ENCODE data around the gene RTF1. TPM values are rescaled to one million over a fixed set of nuclear protein-coding genes. Genes with fewer than 3 reads are reported as not detected.

The RTF1 gene
- total and polyA plus RNA-seq, 8 donors, result 8.8 to 47.9 (median 41.9) TPM

DNA sequence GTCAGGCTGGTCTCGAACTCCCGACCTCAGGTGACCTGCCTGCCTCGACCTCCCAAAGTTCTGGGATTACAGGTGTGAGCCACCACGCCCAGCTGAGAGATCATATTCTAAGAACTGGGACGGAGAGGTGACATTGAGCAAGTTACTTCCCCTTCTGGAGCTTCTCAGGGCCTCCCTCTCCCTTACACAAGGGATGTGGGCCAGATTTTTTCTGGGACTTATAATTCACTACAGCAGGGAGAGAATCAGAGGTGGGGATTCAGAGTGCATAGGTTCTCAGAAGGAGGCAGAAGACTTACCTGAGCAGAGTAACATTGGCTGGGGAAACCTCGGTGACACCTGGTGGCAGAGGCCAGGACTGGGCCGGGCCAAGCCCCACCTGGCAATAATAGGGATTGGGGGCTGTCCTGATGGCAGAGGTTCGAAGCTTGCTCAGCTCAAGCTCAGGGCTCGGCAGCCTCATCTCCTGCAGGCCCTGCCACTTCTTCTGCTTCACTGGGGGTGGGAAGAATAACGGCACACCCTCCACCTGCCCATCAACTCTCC is 90.0 kb downstream of the RTF1 start:
- 64 to 76% (median 71%) methylated on average over 8 to 10 of the region's 10 CpGs for WGBS, 5 donors
- DNase-seq, result no peak
- Histone ChIP-seq H3K4me1 (peaks cover 26 to 37% (median 29%) of the 10 kb centered on the region in 4 donors), H3K4me3 (no peak overlapping the region), H3K27ac (no peak overlapping the region), H3K36me3 (peaks cover 0 to 13% (median 4%) of the 10 kb centered on the region in 4 donors), H3K9me3 (no peaks in the 10 kb centered on the region), H3K27me3 (peaks cover 7 to 42% (median 23%) of the 10 kb centered on the region in 3 donors)
- intact Hi-C loops (cut with DNase I; ENCODE audit: low total_unique reads), result no loop called here
- TF ChIP-seq, protein P1, sequence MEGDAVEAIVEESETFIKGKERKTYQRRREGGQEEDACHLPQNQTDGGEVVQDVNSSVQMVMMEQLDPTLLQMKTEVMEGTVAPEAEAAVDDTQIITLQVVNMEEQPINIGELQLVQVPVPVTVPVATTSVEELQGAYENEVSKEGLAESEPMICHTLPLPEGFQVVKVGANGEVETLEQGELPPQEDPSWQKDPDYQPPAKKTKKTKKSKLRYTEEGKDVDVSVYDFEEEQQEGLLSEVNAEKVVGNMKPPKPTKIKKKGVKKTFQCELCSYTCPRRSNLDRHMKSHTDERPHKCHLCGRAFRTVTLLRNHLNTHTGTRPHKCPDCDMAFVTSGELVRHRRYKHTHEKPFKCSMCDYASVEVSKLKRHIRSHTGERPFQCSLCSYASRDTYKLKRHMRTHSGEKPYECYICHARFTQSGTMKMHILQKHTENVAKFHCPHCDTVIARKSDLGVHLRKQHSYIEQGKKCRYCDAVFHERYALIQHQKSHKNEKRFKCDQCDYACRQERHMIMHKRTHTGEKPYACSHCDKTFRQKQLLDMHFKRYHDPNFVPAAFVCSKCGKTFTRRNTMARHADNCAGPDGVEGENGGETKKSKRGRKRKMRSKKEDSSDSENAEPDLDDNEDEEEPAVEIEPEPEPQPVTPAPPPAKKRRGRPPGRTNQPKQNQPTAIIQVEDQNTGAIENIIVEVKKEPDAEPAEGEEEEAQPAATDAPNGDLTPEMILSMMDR (IDR thresholded peaks at IDR 0.05), result no peak
- TF ChIP-seq POLR2AphosphoS5 (IDR thresholded peaks at IDR 0.05) (no peak), EP300 (IDR thresholded peaks at IDR 0.05) (no peak), POLR2A (IDR thresholded peaks at IDR 0.05) (no peak)

DNA sequence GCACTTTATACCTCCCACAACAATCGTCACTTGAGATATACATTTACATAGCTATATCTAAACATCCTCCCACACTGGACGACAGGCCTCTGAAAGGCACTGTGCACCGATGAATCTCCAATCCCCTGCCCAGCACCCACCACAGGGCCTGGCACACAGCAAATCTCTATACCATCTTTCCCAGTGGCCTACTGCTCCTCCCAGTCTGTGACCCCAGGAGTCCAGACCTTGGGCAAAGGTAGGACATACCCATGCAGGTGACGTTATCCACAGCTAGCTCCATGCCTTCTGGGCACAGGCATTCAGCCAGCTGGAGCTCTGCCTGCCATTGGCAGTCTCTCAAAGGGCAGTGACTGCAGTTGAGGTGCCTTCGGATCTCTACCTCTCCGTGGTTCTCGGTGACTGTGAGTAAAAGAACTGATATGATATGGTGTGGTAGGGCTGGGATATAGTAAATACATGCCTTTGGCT is 91.0 kb downstream of the RTF1 start:
- peak; percentile 26 to 94 for DNase-seq
- intact Hi-C loops (cut with DNase I; ENCODE audit: low total_unique reads), result no loop called here
- TF ChIP-seq POLR2AphosphoS5 (IDR thresholded peaks at IDR 0.05), result peak in 2 of 3 donors; percentile 85 to 88
- TF ChIP-seq POLR2A (IDR thresholded peaks at IDR 0.05), result no peak
- Histone ChIP-seq H3K27ac (peak overlapping the region; percentile 21 to 56 (median 28)), H3K27me3 (peaks cover 4 to 42% (median 23%) of the 10 kb centered on the region in 3 donors), H3K4me1 (peaks cover 26 to 37% (median 30%) of the 10 kb centered on the region in 4 donors), H3K36me3 (peaks cover 0 to 9% (median 1%) of the 10 kb centered on the region in 4 donors), H3K9me3 (no peaks in the 10 kb centered on the region), H3K4me3 (no peak overlapping the region)
- 26 to 50% (median 41%) methylated on average over 6 to 7 of the region's 7 CpGs for WGBS, 5 donors

DNA sequence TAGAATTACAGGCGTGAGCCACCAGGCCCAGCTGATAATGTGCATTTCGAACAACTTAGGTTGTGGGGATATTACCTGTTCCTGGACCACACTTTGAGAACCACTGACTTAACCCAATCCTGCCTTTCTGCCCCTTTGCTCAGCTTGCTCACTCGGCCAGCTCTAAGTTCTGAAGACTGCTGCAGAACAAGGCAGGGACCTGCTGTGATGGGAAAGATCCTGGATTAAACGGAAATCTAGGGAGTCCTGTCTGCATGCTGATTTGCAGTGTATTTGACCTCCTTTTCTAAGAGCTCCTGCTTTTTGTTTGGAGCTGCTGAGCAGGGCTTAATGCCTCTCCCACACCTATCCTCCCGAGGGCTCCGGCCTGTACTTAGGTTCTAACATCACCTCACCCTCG is 93.8 kb downstream of the RTF1 start:
- intact Hi-C loops (cut with DNase I; ENCODE audit: low total_unique reads), result no loop called here
- 61 to 89% (median 64%) methylated on average over 6 to 7 of the region's 7 CpGs for WGBS, 5 donors
- Histone ChIP-seq H3K27me3 (peaks cover 4 to 35% (median 30%) of the 10 kb centered on the region in 3 donors), H3K4me1 (peaks cover 35 to 39% (median 37%) of the 10 kb centered on the region in 4 donors), H3K27ac (peak overlapping the region in 1 of 5 donors; percentile 47), H3K4me3 (peak overlapping the region in 2 of 4 donors; percentile 38 to 62), H3K36me3 (no peaks in the 10 kb centered on the region), H3K9me3 (no peaks in the 10 kb centered on the region)
- DNase-seq, result no peak
- no peak for TF ChIP-seq POLR2A (IDR thresholded peaks at IDR 0.05)
- TF ChIP-seq, protein P1 (IDR thresholded peaks at IDR 0.05), result no peak
- TF ChIP-seq POLR2AphosphoS5 (IDR thresholded peaks at IDR 0.05), result no peak
- TF ChIP-seq EP300 (IDR thresholded peaks at IDR 0.05), result no peak

- DNase-seq, result peak; percentile 60 to 75
- Histone ChIP-seq H3K9me3 (no peaks in the 10 kb centered on the region), H3K27me3 (peaks cover 4 to 35% (median 30%) of the 10 kb centered on the region in 3 donors), H3K4me1 (peaks cover 35 to 39% (median 37%) of the 10 kb centered on the region in 4 donors), H3K36me3 (no peaks in the 10 kb centered on the region), H3K4me3 (peak overlapping the region; percentile 38 to 62 (median 42)), H3K27ac (peak overlapping the region in 4 of 5 donors; percentile 13 to 47 (median 29))
- WGBS, 5 donors, result 3 to 7% (median 5%) methylated on average over 35 to 56 of the region's 56 CpGs; no CpG with 5 or more reads in 1 of the 5 donors
- intact Hi-C loops (cut with DNase I; ENCODE audit: low total_unique reads), result no loop called here
- TF ChIP-seq EP300 (IDR thresholded peaks at IDR 0.05) (no peak), POLR2AphosphoS5 (IDR thresholded peaks at IDR 0.05) (no peak), POLR2A (IDR thresholded peaks at IDR 0.05) (no peak)
- TF ChIP-seq, protein P1 (IDR thresholded peaks at IDR 0.05), result peak in 1 of 7 experiments; percentile 8
Observed at GRCh38 chr15:41511331-41511898, 94.5 kb downstream of the RTF1 start.
